AG04450 (cell line): ENCODE measurements around the gene TBXA2R. TPM values are rescaled to one million over a fixed set of nuclear protein-coding genes. Genes with fewer than 3 reads are reported as not detected.

ENCODE experiments used
- CTCF ChIA-PET: fragments of 300-600, 350-600 bp; formaldehyde crosslinking; extraction: SDS; loops from one replicate; lab custom pipeline; 2022; ENCODE audit warnings: antibody characterized with exemption, inconsistent platforms; lab: Charles Lee
- POLR2A ChIA-PET: fragments of 350-600 bp; formaldehyde crosslinking; extraction: SDS; loops from one replicate; lab custom pipeline; 2021; ENCODE audit warnings: antibody characterized with exemption, inconsistent platforms; lab: Yijun Ruan, JAX
- DNase-seq: peaks from one replicate; pipeline ENCODE4 v3.0.0-alpha.2; 2011; ENCODE audit warnings: low read depth, low spot score
- H3K27ac ChIP-seq: one replicate; pipeline ENCODE4 v1.5.1; 2012; ENCODE audit warnings: low read depth, low read length, control low read depth
- H3K27me3 ChIP-seq: one replicate; pipeline ENCODE4 v1.6.0; 2012; ENCODE audit warnings: low read length; ENCODE audit not compliant: control insufficient read depth, insufficient read depth
- H3K4me3 ChIP-seq: 2 replicates; pipeline ENCODE4 v1.5.1; 2011; ENCODE audit warnings: mild to moderate bottlenecking, low read depth, low read length, control low read depth
- H3K9me3 ChIP-seq: 2 replicates; pipeline ENCODE4 v1.5.1; 2012; ENCODE audit warnings: low read length; ENCODE audit not compliant: control insufficient read depth, insufficient read depth
- CTCF ChIP-seq: IDR thresholded peaks from 2 replicates; pipeline ENCODE4 v1.5.1; 2011; ENCODE audit warnings: low read depth, low read length, control low read depth, inconsistent platforms
- polyA plus RNA-seq: library from polyadenylated mRNA; depleted of rRNA; stranded (reverse); fragments of >200 nt; gene quantifications from 2 replicates; pipeline ENCODE4 v1.2.3, GENCODE V29; 2011

The TBXA2R gene
- polyA plus RNA-seq, 1 experiment, result 0.84 TPM

GRCh38 chr19:3619631-3620012, 12.9 kb upstream of the TBXA2R start:
- Histone ChIP-seq H3K4me3 (no peak overlapping the region), H3K9me3 (no peaks in the 10 kb centered on the region; the same call in 1 of the 2 replicates), H3K27ac (no peak overlapping the region), H3K27me3 (no peaks in the 10 kb centered on the region)
- DNase-seq, result no peak
- POLR2A ChIA-PET, result no interaction called here
- CTCF ChIA-PET, result interaction anchor here (0.5 to 1.8 kb wide), 2 partner anchors 315 to 324 kb away, joined by 4 to 8 read pairs; no protein-coding TSS in a partner anchor
- no peak for TF ChIP-seq CTCF

- ChIA-PET POLR2A (no interaction called here), CTCF (interaction anchor here (0.5 to 1.8 kb wide), 7 partner anchors 8 to 323 kb away, joined by 3 to 8 read pairs (median 5); partner anchors contain the start of gene MRPL54)
- TF ChIP-seq CTCF, result peak; percentile 3; the same call in 1 of the 2 replicates
- no peaks in the 10 kb centered on the region; the same call in 1 of the 2 replicates for H3K9me3 ChIP-seq
- no peak for DNase-seq
- no peak overlapping the region for H3K4me3 ChIP-seq
- no peaks in the 10 kb centered on the region for H3K27me3 ChIP-seq
- H3K27ac ChIP-seq, result no peak overlapping the region
Observed at GRCh38 chr19:3618811-3619630, 12.3 kb upstream of the TBXA2R start.

GRCh38 chr19:3618144-3618810, 11.6 kb upstream of the TBXA2R start:
- CTCF ChIA-PET, result interaction anchor here (0.6 to 1.8 kb wide), 7 partner anchors 9 to 313 kb away, joined by 3 to 8 read pairs (median 5); partner anchors contain the start of gene MRPL54
- peak; percentile 93 for TF ChIP-seq CTCF

GRCh38 chr19:3617463-3617862, 10.8 kb upstream of the TBXA2R start:
- no peaks in the 10 kb centered on the region for H3K27me3 ChIP-seq

More at GRCh38 chr19:3618144-3618810, 11.6 kb upstream of the TBXA2R start:
- POLR2A ChIA-PET, result no interaction called here
- DNase-seq, result peak; percentile 15
- no peak overlapping the region for H3K4me3 ChIP-seq
- no peak overlapping the region for H3K27ac ChIP-seq
- H3K9me3 ChIP-seq, result no peaks in the 10 kb centered on the region; the same call in 1 of the 2 replicates
- no peaks in the 10 kb centered on the region for H3K27me3 ChIP-seq

More at GRCh38 chr19:3617463-3617862, 10.8 kb upstream of the TBXA2R start:
- Histone ChIP-seq H3K27ac (no peak overlapping the region), H3K9me3 (peaks cover 3% of the 10 kb centered on the region; the same call in 1 of the 2 replicates), H3K4me3 (no peak overlapping the region)
- no peak for DNase-seq
- CTCF ChIA-PET, result interaction anchor here (1.0 kb wide), 1 partner anchor 9 kb away, joined by 3 read pairs; no protein-coding TSS in a partner anchor
- POLR2A ChIA-PET, result no interaction called here
- TF ChIP-seq CTCF, result no peak
